GM11168 (cell line): Measurements from ENCODE around the gene ETV7.
"Not testable (repeated sequence)": the region's sequence is repeated elsewhere in the genome, so short reads cannot be mapped to it uniquely, and the experiment has no call there.

ENCODE experiments used
- in situ Hi-C: fragments of 300-500 bp; cut with MboI; formaldehyde crosslinking; loops from one replicate; pipeline ENCODE4 v1.12.0; 2022; ENCODE audit warnings: low sequenced_read_pairs; ENCODE audit not compliant: unreplicated experiment

Gene ETV7

DNA sequence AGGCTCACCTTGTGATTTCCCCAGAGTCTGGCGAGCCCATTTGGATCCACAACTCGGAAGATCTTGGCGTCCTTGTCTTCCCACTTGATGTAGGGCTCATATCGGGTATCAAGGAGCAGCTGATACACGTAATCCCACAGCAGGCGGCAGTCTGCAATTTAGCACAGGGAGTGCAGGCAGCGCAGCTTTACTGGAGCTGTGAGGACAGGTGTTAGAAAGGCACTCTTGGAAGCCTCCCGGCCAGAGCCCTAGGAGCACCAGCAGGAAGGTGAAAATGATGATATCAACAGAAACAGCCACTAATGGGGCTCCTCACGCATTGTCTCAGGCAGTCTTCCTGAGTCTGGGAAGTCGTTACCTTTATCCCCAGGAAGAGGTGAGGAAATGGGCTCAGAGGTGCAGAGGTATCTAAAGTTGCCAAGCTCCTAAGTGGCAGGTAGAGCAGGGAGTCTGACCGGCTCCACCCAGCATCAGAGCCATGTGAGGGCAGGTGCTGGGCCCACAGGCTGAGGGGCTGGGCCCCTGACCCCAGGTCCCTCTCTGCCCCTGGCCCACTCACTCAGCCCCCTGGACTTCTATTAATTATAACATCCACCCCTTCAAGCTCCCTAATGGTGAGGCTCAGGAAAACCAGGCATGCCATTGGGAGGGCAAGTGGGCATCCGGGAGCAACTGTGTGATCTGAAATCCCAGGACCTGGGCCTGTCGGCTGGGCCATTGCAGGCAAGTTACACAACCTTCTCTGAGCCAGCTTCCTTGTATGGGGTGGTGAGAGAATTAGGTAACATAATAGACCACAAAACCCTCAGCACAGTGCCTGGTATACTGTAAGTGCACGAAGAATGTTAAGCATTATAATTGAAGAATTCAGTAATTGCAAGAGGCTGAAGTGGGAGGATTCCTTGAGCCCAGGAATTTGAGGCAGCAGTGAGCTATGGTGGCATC, 18.3 kb downstream of the ETV7 start:
- in situ Hi-C loops: no loop called here

GRCh38 chr6:36368421-36368820, 19.0 kb downstream of the ETV7 start:
- in situ Hi-C loops: no loop called here

DNA sequence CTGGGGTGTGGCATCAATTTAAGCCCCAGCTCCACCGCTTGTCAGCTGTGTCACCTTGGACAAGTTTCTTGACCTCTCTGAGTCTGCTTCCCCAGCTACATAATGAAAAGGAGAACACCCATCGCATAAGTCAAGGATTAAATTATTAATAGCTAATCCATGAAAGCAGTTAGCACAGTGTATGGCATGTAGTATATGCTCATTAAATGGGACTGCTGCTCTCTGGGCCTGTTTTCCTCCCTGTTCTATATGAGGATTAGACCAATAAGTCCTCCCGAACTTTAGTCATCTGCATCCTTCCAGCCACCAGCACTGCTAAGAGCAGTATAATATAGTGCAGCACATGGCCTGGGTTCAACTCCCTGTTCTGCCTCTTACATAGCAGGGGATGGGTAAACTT, 19.7 kb downstream of the ETV7 start:
- in situ Hi-C loops: no loop called here

- in situ Hi-C loops: no loop called here
These were observed 22.6 kb downstream of the ETV7 start for GRCh38 chr6:36364669-36365479.

- in situ Hi-C loops: not testable (repeated sequence)
These were observed 23.3 kb downstream of the ETV7 start for GRCh38 chr6:36364061-36364635.

GRCh38 chr6:36363371-36363752, 24.1 kb downstream of the ETV7 start:
- in situ Hi-C loops: not testable (repeated sequence)

DNA sequence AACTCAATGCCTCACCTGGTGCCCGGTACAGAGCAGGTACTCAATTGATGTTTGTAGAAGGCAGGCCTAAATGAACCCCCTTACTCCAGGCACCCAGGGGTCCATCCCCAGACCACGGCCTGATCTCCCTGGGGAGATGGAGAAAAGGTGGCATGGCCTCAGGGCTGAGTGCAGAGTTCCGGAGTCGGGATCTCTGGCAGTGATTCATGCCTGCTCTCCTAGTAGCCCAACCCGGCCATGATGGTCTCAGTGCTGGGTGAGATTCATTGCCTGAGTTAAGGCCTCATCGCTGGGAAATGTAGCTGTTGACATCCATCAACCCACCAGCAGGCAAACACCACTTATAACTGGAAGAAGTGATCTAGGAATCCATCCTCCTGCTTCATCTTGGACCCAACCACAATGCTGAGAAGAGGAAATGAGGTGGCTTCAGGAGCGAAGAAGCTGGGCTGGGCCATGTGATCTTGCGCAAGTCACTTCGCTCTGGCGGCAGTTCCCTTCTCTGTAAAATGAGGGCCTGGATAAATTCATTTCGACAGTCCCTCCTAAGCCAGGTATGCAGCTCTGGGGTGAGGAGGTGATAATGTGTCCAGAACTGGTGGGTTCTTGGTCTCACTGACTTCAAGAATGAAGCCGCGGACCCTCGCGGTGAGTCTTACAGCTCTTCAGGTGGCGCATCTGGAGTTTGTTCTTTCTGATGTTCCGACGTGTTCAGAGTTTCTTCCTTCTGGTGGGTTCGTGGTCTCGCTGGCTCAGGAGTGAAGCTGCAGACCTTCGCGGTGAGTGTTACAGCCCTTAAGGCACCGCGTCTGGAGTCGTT, 24.7 kb downstream of the ETV7 start:
- in situ Hi-C loops: no loop called here

DNA sequence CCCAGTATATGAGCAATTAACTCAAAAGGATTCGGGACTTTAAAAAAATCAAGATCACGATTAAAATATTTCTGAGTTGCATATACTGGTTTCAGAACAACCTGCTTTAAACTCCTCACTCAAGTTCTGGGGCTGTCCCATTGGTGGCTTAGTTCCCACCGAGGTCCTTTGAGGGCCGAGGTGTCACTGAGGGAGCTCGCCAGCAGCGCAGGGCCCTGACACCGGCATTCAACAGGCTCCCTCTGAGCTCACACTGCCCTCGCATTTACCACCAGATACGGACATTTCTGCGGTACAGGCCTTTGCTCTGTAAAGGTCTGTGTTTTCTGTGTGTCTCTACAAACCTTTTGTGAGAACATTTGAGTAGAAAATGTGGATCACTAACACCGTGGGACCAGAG, 26.4 kb downstream of the ETV7 start:
- in situ Hi-C loops: no loop called here

DNA sequence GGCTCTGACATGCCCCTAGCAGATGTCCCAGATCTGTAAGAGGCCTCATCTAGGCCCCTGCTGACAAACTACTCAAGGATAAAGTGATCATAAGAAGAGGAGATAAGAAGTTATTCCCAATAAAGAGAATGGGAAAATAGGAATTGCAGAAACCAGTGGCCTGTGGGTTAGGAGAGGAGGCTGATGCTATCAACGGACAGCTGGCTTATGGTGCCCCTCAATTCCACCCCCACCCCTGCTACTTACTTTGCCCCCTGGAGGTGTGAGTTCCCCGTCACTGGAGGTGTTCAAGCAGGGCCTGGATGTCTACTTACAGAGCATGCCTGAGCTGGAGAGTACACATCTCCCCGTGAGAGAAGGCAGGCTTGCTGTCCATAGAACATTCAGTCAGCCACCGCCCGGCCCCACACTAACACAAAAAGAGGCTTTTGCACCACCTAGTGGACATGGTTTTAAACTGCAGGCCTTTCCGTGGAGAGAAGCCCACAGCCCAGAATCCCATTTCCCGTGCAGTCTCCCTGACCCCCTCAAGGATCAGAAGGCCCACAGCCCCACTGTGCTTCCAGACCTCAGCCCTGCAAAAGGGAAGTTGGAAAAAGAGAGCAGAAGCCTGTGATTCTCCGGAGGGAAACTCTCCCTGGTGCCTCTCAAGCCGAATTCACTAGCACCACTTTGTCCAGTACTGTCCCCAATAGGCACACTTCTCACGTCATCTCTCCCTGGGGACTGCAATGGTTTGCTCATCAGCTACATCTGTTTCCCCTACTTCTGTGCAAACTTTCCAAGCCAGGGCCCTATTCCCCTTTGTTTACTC, 27.0 kb downstream of the ETV7 start:
- in situ Hi-C loops: no loop called here

DNA sequence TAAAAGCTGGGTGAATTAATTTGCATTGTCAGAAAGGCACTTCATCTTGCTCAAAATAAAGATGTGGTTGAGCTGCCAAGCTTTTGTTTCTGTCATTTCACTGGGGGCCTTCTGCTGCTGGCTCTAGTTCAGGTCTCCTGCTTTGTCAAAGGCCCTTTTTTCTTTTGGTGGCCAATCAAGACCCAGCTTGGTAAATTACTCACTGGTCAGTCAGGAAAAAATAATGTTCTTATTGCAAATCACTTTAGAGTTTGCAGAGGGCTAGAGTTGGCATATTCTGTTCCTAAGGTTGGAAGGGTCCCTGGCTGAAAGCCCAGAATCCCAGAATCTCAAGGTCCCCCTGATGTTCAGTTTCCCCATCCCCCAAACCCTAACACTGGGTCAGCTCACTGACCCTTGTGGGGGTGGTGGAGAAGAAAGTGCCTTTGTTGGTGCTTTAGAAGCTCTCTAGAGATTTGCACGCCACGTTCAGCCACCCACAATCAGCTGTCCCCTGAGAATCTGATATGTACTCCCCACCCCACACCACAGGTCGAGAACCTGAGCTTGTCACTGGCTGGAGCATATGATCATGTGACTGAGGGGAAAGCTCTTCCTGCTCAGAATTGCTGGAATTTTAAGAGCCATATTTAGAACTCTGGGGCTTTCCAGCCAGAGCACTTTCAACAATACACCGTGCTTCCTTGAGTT, 29.1 kb downstream of the ETV7 start:
- in situ Hi-C loops: loop anchor here (5.0 kb wide), 1 partner anchor 56 kb away; no protein-coding TSS in a partner anchor

DNA sequence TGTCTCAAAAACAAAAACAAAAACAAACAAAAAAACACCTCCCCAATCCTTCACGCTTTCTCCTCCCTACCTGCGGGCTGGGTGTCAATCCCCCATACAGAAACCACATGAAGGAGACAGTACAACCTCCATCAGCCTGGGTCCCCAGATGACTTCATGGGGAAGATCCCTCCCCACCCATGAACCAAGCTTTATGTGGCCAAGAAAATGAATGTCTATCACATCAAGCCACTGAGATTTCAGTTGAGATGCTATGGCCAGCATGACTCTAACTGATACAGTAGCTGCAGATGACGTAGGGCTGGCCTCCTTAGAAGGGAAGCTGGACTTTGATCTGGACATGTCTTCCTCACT, 29.6 kb downstream of the ETV7 start:
- in situ Hi-C loops: loop anchor here (5.0 kb wide), 1 partner anchor 56 kb away; no protein-coding TSS in a partner anchor

GRCh38 chr6:36355819-36356218, 31.6 kb downstream of the ETV7 start:
- in situ Hi-C loops: loop anchor here (5.0 kb wide), 1 partner anchor 54 kb away; no protein-coding TSS in a partner anchor

GRCh38 chr6:36353411-36353915, 34.0 kb downstream of the ETV7 start:
- in situ Hi-C loops: no loop called here

- in situ Hi-C loops: no loop called here
These were observed 34.9 kb downstream of the ETV7 start for GRCh38 chr6:36352477-36353157.

GRCh38 chr6:36350681-36351571, 36.5 kb downstream of the ETV7 start:
- in situ Hi-C loops: no loop called here

GRCh38 chr6:36350082-36350481, 37.4 kb downstream of the ETV7 start:
- in situ Hi-C loops: no loop called here

GRCh38 chr6:36349240-36349639, 38.2 kb downstream of the ETV7 start:
- in situ Hi-C loops: no loop called here
